Limb (tissue), 2 donors: ENCODE data around the gene FAU.

Source experiments
- DNase-seq, 2 donors: peaks; one replicate each; pipeline ENCODE4 v3.0.0-alpha.2; 2016; ENCODE audit errors: extremely low spot score in 2 of 2

The FAU gene

DNA sequence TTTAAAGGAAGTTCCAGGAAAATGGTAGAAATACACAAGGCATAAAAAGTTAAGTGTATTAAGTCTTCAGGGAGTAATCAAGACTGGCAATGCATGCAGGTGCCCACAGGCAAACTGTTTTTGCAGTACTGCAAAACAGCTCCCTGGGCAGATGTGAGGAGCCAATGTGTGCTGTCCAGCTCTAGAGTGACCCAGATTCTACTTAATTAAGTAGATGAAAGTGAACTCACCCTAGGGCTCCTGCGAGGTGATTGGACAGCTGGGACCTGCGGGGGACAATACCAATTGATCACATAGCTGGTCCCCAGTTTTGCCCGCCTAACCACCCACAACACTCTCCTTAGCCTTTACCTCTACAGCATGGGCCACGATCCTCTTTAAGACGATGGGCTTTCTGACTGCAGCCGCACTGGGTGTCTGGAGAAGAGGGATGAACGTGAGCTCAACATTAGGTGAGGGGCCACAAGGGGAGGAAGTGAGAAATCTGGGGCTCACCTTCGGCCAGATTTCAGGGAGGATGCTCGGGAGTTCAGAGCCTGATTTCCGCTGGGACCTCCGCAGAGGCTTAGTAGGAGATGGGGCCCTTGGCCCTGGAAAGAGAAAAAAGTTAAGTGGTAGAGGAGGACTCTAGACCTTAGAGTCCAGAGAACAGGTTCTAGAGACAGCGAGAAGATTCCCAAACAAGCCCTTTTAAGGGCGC lies 38.6 kb downstream of the FAU start:
- DNase-seq = no peak

DNA sequence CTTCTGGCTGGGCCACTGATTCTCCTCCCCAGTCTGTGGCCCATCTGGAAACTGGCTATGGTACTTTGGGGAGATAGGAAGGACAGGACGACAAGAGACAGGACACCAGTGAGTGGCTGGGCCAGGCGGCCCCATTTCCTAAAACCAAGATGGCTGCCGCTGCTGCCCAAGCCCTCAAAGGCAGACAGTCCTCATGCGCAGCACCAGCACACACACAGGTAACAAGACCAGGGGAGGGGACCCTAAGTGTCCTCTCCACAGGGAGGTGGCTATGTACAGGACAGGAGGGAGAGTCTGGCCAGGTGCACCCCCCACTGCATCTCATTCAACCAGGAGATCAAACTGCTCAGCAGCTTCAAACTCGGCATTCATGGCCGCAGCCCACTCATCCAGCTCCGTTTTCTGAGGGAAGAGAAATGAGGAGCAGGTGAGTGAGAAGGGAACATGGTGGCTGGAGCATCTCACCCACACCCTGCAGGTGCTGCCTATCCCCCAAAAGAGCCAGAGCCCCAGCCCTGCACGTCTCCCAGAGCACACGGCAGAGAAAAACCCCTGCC lies 43.1 kb downstream of the FAU start:
- no peak for DNase-seq

GRCh38 chr11:65078151-65078550 lies 43.8 kb downstream of the FAU start:
- no peak for DNase-seq

DNA sequence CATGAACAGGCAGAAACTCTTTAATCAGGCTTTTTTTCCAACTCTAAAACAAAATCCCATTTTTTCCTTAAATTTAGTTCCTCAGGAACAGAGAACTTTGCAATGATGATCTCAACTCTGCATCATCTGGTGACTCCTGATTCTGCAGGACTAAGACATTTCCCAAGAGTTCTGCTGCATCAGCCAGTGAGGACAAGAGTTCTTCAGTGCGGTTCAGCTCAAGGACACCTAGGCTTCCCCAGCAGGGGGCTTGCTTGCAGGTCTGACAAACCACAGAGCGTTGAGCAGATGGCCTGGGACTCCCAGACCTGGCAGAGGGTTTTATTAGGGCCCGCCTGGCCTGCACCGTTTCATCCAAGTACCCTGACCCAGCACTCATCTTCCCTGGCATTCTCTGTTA lies 44.5 kb downstream of the FAU start:
- DNase-seq = no peak

GRCh38 chr11:65072631-65072966 lies 49.3 kb downstream of the FAU start:
- no peak for DNase-seq

GRCh38 chr11:65071907-65072630 lies 49.9 kb downstream of the FAU start:
- no peak for DNase-seq
